ENCODE data around the gene KY. TPM values are rescaled to one million over a fixed set of nuclear protein-coding genes. Genes with fewer than 3 reads are reported as not detected.

Gene KY
- total and polyA plus RNA-seq, 4 donors: 0.06 to 0.21 (median 0.15) TPM; not detected in 1

- whole genome bisulfite sequencing, 2 donors: 79 to 88% methylated on average over 6 of the region's 6 CpGs
- Histone ChIP-seq H3K27ac (ENCODE audit: low read depth in 1 of 2, low read length in 1 of 2) (no peak overlapping the region), H3K9ac (ENCODE audit: insufficient read depth in 1 of 2, low read length in 2 of 2) (no peak overlapping the region)
Measured at GRCh38 chr3:134681522-134681900, 30.7 kb upstream of the KY start.

GRCh38 chr3:134680796-134681521 is 30.1 kb upstream of the KY start:
- DNase-seq: no peak
- Histone ChIP-seq H3K4me1 (ENCODE audit: control insufficient read depth in 5 of 5, insufficient read depth in 5 of 5, low read length in 5 of 5) (peaks cover 0 to 6% (median 2%) of the 10 kb centered on the region in 5 donors), H3K27me3 (ENCODE audit: control insufficient read depth in 3 of 3, insufficient read depth in 3 of 3, low read length in 2 of 3) (no peaks in the 10 kb centered on the region), H3K9me3 (ENCODE audit: control insufficient read depth in 4 of 4, insufficient read depth in 3 of 4, low read length in 3 of 4) (peaks cover 0 to 9% (median 0%) of the 10 kb centered on the region in 4 donors), H3K9ac (ENCODE audit: insufficient read depth in 1 of 2, low read length in 2 of 2) (no peak overlapping the region), H3K27ac (ENCODE audit: low read depth in 1 of 2, low read length in 1 of 2) (no peak overlapping the region), H3K36me3 (ENCODE audit: control insufficient read depth in 4 of 4, insufficient read depth in 4 of 4, low read length in 4 of 4) (no peaks in the 10 kb centered on the region), H3K4me3 (no peak overlapping the region)
- 64 to 81% methylated on average over 10 of the region's 10 CpGs for WGBS, 2 donors
- ATAC-seq (ENCODE audit: insufficient read depth, low FRiP score): no peak
- no peak for TF ChIP-seq CTCF (IDR thresholded peaks at IDR 0.05; ENCODE audit: control extremely low read depth, extremely low read depth)

More at GRCh38 chr3:134681522-134681900, 30.7 kb upstream of the KY start:
- TF ChIP-seq CTCF (IDR thresholded peaks at IDR 0.05; ENCODE audit: control extremely low read depth, extremely low read depth): no peak
- H3K4me3 ChIP-seq: no peak overlapping the region
- peaks cover 0 to 10% (median 0%) of the 10 kb centered on the region in 4 donors for H3K9me3 ChIP-seq (ENCODE audit: control insufficient read depth in 4 of 4, insufficient read depth in 3 of 4, low read length in 3 of 4)
- ATAC-seq (ENCODE audit: insufficient read depth, low FRiP score) (no peak), DNase-seq (peak in 2 of 3 donors; percentile 17 to 29)
- peaks cover 0 to 6% (median 2%) of the 10 kb centered on the region in 5 donors for H3K4me1 ChIP-seq (ENCODE audit: control insufficient read depth in 5 of 5, insufficient read depth in 5 of 5, low read length in 5 of 5)
- H3K36me3 ChIP-seq (ENCODE audit: control insufficient read depth in 4 of 4, insufficient read depth in 4 of 4, low read length in 4 of 4): no peaks in the 10 kb centered on the region
- no peaks in the 10 kb centered on the region for H3K27me3 ChIP-seq (ENCODE audit: control insufficient read depth in 3 of 3, insufficient read depth in 3 of 3, low read length in 2 of 3)

- Histone ChIP-seq H3K27me3 (ENCODE audit: control insufficient read depth in 3 of 3, insufficient read depth in 3 of 3, low read length in 2 of 3) (no peaks in the 10 kb centered on the region), H3K9ac (ENCODE audit: insufficient read depth in 1 of 2, low read length in 2 of 2) (no peak overlapping the region), H3K4me1 (ENCODE audit: control insufficient read depth in 5 of 5, insufficient read depth in 5 of 5, low read length in 5 of 5) (peaks cover 0 to 6% (median 2%) of the 10 kb centered on the region in 5 donors), H3K27ac (ENCODE audit: low read depth in 1 of 2, low read length in 1 of 2) (peak overlapping the region in 1 of 2 donors; percentile 39), H3K36me3 (ENCODE audit: control insufficient read depth in 4 of 4, insufficient read depth in 4 of 4, low read length in 4 of 4) (no peaks in the 10 kb centered on the region), H3K4me3 (no peak overlapping the region), H3K9me3 (ENCODE audit: control insufficient read depth in 4 of 4, insufficient read depth in 3 of 4, low read length in 3 of 4) (peaks cover 0 to 14% (median 2%) of the 10 kb centered on the region in 4 donors)
- ATAC-seq (ENCODE audit: insufficient read depth, low FRiP score) (no peak), DNase-seq (no peak)
- 92 to 96% methylated on average over 2 of the region's 2 CpGs for WGBS, 2 donors
- no peak for TF ChIP-seq CTCF (IDR thresholded peaks at IDR 0.05; ENCODE audit: control extremely low read depth, extremely low read depth)
Measured at GRCh38 chr3:134677987-134678308, 27.1 kb upstream of the KY start.

Measured in lung (tissue), 12 donors.